ENCODE data around the gene CARD11.

Gene CARD11

GRCh38 chr7:2938514-2939192 is 105.0 kb downstream of the CARD11 start:
- no peak for TF ChIP-seq CTCF (IDR thresholded peaks at IDR 0.05; ENCODE audit: extremely low read depth, insufficient read depth, missing control alignments)
- in situ Hi-C loops (cut with MboI; ENCODE audit: low pct_unique_long_range_greater_than_20kb, low sequenced_read_pairs, unreplicated experiment), result no loop called here
- no peak for DNase-seq (ENCODE audit: low spot score)

GRCh38 chr7:2937701-2938513 is 105.8 kb downstream of the CARD11 start:
- no peak for TF ChIP-seq CTCF (IDR thresholded peaks at IDR 0.05; ENCODE audit: extremely low read depth, insufficient read depth, missing control alignments)
- in situ Hi-C loops (cut with MboI; ENCODE audit: low pct_unique_long_range_greater_than_20kb, low sequenced_read_pairs, unreplicated experiment), result no loop called here
- no peak for DNase-seq (ENCODE audit: low spot score)

- TF ChIP-seq CTCF (IDR thresholded peaks at IDR 0.05; ENCODE audit: extremely low read depth, insufficient read depth, missing control alignments), result no peak
- in situ Hi-C loops (cut with MboI; ENCODE audit: low pct_unique_long_range_greater_than_20kb, low sequenced_read_pairs, unreplicated experiment), result no loop called here
- DNase-seq (ENCODE audit: low spot score), result no peak
These were observed 106.6 kb downstream of the CARD11 start for GRCh38 chr7:2936891-2937580.

GRCh38 chr7:2936301-2936700 is 107.4 kb downstream of the CARD11 start:
- in situ Hi-C loops (cut with MboI; ENCODE audit: low pct_unique_long_range_greater_than_20kb, low sequenced_read_pairs, unreplicated experiment), result no loop called here
- DNase-seq (ENCODE audit: low spot score), result no peak

GRCh38 chr7:2934984-2935740 is 108.5 kb downstream of the CARD11 start:
- no peak for TF ChIP-seq CTCF (IDR thresholded peaks at IDR 0.05; ENCODE audit: extremely low read depth, insufficient read depth, missing control alignments)
- in situ Hi-C loops (cut with MboI; ENCODE audit: low pct_unique_long_range_greater_than_20kb, low sequenced_read_pairs, unreplicated experiment), result no loop called here
- no peak for DNase-seq (ENCODE audit: low spot score)

More at GRCh38 chr7:2936301-2936700, 107.4 kb downstream of the CARD11 start:
- TF ChIP-seq CTCF (IDR thresholded peaks at IDR 0.05; ENCODE audit: extremely low read depth, insufficient read depth, missing control alignments), result no peak

- TF ChIP-seq CTCF (IDR thresholded peaks at IDR 0.05; ENCODE audit: extremely low read depth, insufficient read depth, missing control alignments), result no peak
- no peak for DNase-seq (ENCODE audit: low spot score)
- in situ Hi-C loops (cut with MboI; ENCODE audit: low pct_unique_long_range_greater_than_20kb, low sequenced_read_pairs, unreplicated experiment), result no loop called here
These were observed 109.4 kb downstream of the CARD11 start for GRCh38 chr7:2934211-2934731.

Data from GM13977 (cell line).